Stimulated activated effector memory CD8-positive, alpha-beta T cell treated with anti-CD3 and anti-CD28 coated beads, Interleukin-12 subunit alpha, Interleukin-12 subunit beta, amount 100 ng/mL, for 72 hours (primary cell): ENCODE measurements around the gene ADCY5.

Experiments used
- ATAC-seq: fragments of 150-1000 bp; cut with Tn5 transposase; 2 replicates; pipeline ENCODE4 v1.10.0; 2021
- DNase-seq, 2 donors: peaks; one replicate each; pipeline ENCODE4 v3.0.0; 2021 to 2022; ENCODE audit warnings: low spot score in 2 of 2
- H3K27ac Mint-ChIP-seq: one replicate; pipeline ENCODE4 v1.8.0; 2022; ENCODE audit warnings: mild to moderate bottlenecking, mixed read lengths
- H3K36me3 Mint-ChIP-seq: one replicate; pipeline ENCODE4 v1.8.0; 2022; ENCODE audit warnings: mild to moderate bottlenecking, mixed read lengths
- H3K4me1 Mint-ChIP-seq: one replicate; pipeline ENCODE4 v1.8.0; 2022; ENCODE audit warnings: mixed read lengths
- H3K4me3 Mint-ChIP-seq: one replicate; pipeline ENCODE4 v1.8.0; 2022; ENCODE audit warnings: mild to moderate bottlenecking, mixed read lengths
- H3K9me3 Mint-ChIP-seq: one replicate; pipeline ENCODE4 v1.8.0; 2022; ENCODE audit warnings: mixed read lengths

ADCY5 gene

GRCh38 chr3:123411340-123412040 lies 37.4 kb downstream of the ADCY5 start:
- DNase-seq, result no peak
- no peak overlapping the region for H3K27ac Mint-ChIP-seq
- ATAC-seq, result peak; percentile 15
- no peaks in the 10 kb centered on the region for H3K4me1 Mint-ChIP-seq
- H3K4me3 Mint-ChIP-seq, result no peak overlapping the region
- H3K36me3 Mint-ChIP-seq, result no peaks in the 10 kb centered on the region
- no peaks in the 10 kb centered on the region for H3K9me3 Mint-ChIP-seq

GRCh38 chr3:123410149-123410515 lies 38.8 kb downstream of the ADCY5 start:
- no peak for DNase-seq
- no peaks in the 10 kb centered on the region for H3K36me3 Mint-ChIP-seq

GRCh38 chr3:123409443-123410148 lies 39.3 kb downstream of the ADCY5 start:
- no peaks in the 10 kb centered on the region for H3K9me3 Mint-ChIP-seq
- DNase-seq, result no peak
- H3K36me3 Mint-ChIP-seq, result no peaks in the 10 kb centered on the region
- H3K4me3 Mint-ChIP-seq, result no peak overlapping the region
- no peak overlapping the region for H3K27ac Mint-ChIP-seq
- no peaks in the 10 kb centered on the region for H3K4me1 Mint-ChIP-seq
- no peak for ATAC-seq

More at GRCh38 chr3:123410149-123410515, 38.8 kb downstream of the ADCY5 start:
- no peak for ATAC-seq
- Mint-ChIP-seq H3K9me3 (no peaks in the 10 kb centered on the region), H3K4me1 (no peaks in the 10 kb centered on the region), H3K4me3 (no peak overlapping the region), H3K27ac (no peak overlapping the region)

GRCh38 chr3:123406598-123406997 lies 42.3 kb downstream of the ADCY5 start:
- no peak overlapping the region for H3K27ac Mint-ChIP-seq
- no peak for ATAC-seq
- DNase-seq, result no peak
- no peaks in the 10 kb centered on the region for H3K4me1 Mint-ChIP-seq
- H3K36me3 Mint-ChIP-seq, result no peaks in the 10 kb centered on the region
- no peaks in the 10 kb centered on the region for H3K9me3 Mint-ChIP-seq
- no peak overlapping the region for H3K4me3 Mint-ChIP-seq

GRCh38 chr3:123405936-123406510 lies 42.9 kb downstream of the ADCY5 start:
- H3K4me3 Mint-ChIP-seq, result no peak overlapping the region
- no peak overlapping the region for H3K27ac Mint-ChIP-seq
- no peaks in the 10 kb centered on the region for H3K9me3 Mint-ChIP-seq
- ATAC-seq (no peak), DNase-seq (no peak)
- no peaks in the 10 kb centered on the region for H3K4me1 Mint-ChIP-seq
- H3K36me3 Mint-ChIP-seq, result no peaks in the 10 kb centered on the region

GRCh38 chr3:123405021-123405420 lies 43.9 kb downstream of the ADCY5 start:
- Mint-ChIP-seq H3K9me3 (no peaks in the 10 kb centered on the region), H3K27ac (no peak overlapping the region), H3K4me1 (no peaks in the 10 kb centered on the region), H3K4me3 (no peak overlapping the region), H3K36me3 (no peaks in the 10 kb centered on the region)
- DNase-seq, result no peak
- ATAC-seq, result peak; percentile 5

GRCh38 chr3:123404391-123404790 lies 44.5 kb downstream of the ADCY5 start:
- no peaks in the 10 kb centered on the region for H3K4me1 Mint-ChIP-seq
- H3K9me3 Mint-ChIP-seq, result no peaks in the 10 kb centered on the region
- DNase-seq (no peak), ATAC-seq (no peak)
- H3K27ac Mint-ChIP-seq, result no peak overlapping the region
- H3K36me3 Mint-ChIP-seq, result no peaks in the 10 kb centered on the region
- H3K4me3 Mint-ChIP-seq, result no peak overlapping the region

- H3K27ac Mint-ChIP-seq, result no peak overlapping the region
- H3K36me3 Mint-ChIP-seq, result no peaks in the 10 kb centered on the region
- H3K4me3 Mint-ChIP-seq, result no peak overlapping the region
- H3K9me3 Mint-ChIP-seq, result no peaks in the 10 kb centered on the region
- ATAC-seq (no peak), DNase-seq (no peak)
- no peaks in the 10 kb centered on the region for H3K4me1 Mint-ChIP-seq
These were observed 46.9 kb downstream of the ADCY5 start for GRCh38 chr3:123401836-123402530.

GRCh38 chr3:123400169-123400568 lies 48.7 kb downstream of the ADCY5 start:
- H3K4me1 Mint-ChIP-seq, result no peaks in the 10 kb centered on the region
- ATAC-seq (no peak), DNase-seq (no peak)
- no peaks in the 10 kb centered on the region for H3K36me3 Mint-ChIP-seq
- H3K9me3 Mint-ChIP-seq, result no peaks in the 10 kb centered on the region
- no peak overlapping the region for H3K27ac Mint-ChIP-seq
- no peak overlapping the region for H3K4me3 Mint-ChIP-seq

- no peaks in the 10 kb centered on the region for H3K9me3 Mint-ChIP-seq
- H3K36me3 Mint-ChIP-seq, result no peaks in the 10 kb centered on the region
- no peaks in the 10 kb centered on the region for H3K4me1 Mint-ChIP-seq
- no peak overlapping the region for H3K4me3 Mint-ChIP-seq
- no peak for ATAC-seq
- DNase-seq, result no peak
- H3K27ac Mint-ChIP-seq, result no peak overlapping the region
These were observed 49.2 kb downstream of the ADCY5 start for GRCh38 chr3:123399653-123400052.

- Mint-ChIP-seq H3K36me3 (no peaks in the 10 kb centered on the region), H3K27ac (no peak overlapping the region), H3K9me3 (no peaks in the 10 kb centered on the region), H3K4me3 (no peak overlapping the region), H3K4me1 (no peaks in the 10 kb centered on the region)
- ATAC-seq (peak; percentile 31), DNase-seq (no peak)
These were observed 50.7 kb downstream of the ADCY5 start for GRCh38 chr3:123397921-123398785.

- Mint-ChIP-seq H3K36me3 (no peaks in the 10 kb centered on the region), H3K27ac (no peak overlapping the region), H3K4me3 (no peak overlapping the region), H3K9me3 (no peaks in the 10 kb centered on the region), H3K4me1 (no peaks in the 10 kb centered on the region)
- DNase-seq (no peak), ATAC-seq (no peak)
These were observed 51.8 kb downstream of the ADCY5 start for GRCh38 chr3:123397050-123397590.

- Mint-ChIP-seq H3K4me1 (no peaks in the 10 kb centered on the region), H3K4me3 (no peak overlapping the region), H3K27ac (no peak overlapping the region), H3K36me3 (no peaks in the 10 kb centered on the region), H3K9me3 (no peaks in the 10 kb centered on the region)
- ATAC-seq (no peak), DNase-seq (no peak)
These were observed 52.5 kb downstream of the ADCY5 start for GRCh38 chr3:123396171-123397049.

- no peaks in the 10 kb centered on the region for H3K9me3 Mint-ChIP-seq
- H3K4me3 Mint-ChIP-seq, result no peak overlapping the region
- DNase-seq (no peak), ATAC-seq (no peak)
- H3K36me3 Mint-ChIP-seq, result no peaks in the 10 kb centered on the region
- no peak overlapping the region for H3K27ac Mint-ChIP-seq
- H3K4me1 Mint-ChIP-seq, result no peaks in the 10 kb centered on the region
These were observed 53.7 kb downstream of the ADCY5 start for GRCh38 chr3:123395235-123395634.
